Suprapubic skin (tissue), 3 donors: Measurements from ENCODE around the gene RIOK2.

Source experiments
- POLR2AphosphoS5 ChIP-seq, 3 donors: sonication (generic); formaldehyde crosslinking; IDR thresholded peaks; one replicate each; pipeline ENCODE4 v1.6.1; 2017; ENCODE audit warnings: antibody characterized with exemption in 3 of 3
- TF ChIP-seq, protein P1 (sequence below), 2 donors: fragments of 200-600 bp in 1 of 2; fragments of 450-650 bp in 1 of 2; sonication (generic) in 1 of 2; IDR thresholded peaks; one replicate each; pipeline ENCODE4 v1.5.1; 2016 to 2019; ENCODE audit warnings: antibody characterized with exemption in 2 of 2, mild to moderate bottlenecking in 1 of 2, moderate library complexity in 1 of 2

DNA sequence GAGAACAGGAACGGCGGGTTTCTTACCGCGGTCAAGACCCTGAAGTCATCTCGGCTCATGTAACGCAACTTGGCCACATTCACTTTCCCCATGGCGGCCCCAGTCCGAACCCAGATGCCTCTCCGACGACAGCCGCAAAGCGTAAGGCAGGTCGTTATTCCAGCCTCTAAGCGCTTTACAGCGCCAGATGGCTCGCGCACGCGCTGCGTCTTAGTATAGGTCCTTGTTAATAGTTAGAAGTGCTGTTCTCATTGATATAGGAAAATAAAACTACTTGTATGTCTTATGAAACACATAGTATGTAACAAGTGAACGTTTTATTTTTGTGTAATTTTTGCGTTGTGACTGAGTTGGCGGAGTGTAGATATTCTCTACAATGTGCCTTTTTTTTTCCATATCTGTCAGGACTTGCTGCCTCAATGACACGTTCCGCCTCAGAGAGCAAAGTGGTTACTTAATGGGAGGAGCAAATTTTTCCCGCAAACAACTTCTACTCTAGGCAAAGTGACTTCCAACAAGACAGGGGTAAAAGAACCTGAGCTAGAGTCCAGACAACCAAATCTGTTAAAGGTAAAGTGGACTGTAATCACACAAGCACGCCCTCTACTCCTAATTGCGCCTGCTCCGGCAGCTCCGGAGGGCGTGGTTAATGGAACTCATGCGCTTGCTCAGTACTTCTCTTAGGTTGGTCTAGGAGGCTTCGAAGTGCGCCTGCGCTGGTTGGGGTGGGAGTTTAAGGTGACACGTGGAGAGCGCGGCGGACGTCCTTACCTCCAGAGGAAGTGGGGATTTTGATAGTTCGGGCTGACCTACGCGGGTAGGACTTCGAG is at the start of gene RIOK2:
- TF ChIP-seq, protein P1, sequence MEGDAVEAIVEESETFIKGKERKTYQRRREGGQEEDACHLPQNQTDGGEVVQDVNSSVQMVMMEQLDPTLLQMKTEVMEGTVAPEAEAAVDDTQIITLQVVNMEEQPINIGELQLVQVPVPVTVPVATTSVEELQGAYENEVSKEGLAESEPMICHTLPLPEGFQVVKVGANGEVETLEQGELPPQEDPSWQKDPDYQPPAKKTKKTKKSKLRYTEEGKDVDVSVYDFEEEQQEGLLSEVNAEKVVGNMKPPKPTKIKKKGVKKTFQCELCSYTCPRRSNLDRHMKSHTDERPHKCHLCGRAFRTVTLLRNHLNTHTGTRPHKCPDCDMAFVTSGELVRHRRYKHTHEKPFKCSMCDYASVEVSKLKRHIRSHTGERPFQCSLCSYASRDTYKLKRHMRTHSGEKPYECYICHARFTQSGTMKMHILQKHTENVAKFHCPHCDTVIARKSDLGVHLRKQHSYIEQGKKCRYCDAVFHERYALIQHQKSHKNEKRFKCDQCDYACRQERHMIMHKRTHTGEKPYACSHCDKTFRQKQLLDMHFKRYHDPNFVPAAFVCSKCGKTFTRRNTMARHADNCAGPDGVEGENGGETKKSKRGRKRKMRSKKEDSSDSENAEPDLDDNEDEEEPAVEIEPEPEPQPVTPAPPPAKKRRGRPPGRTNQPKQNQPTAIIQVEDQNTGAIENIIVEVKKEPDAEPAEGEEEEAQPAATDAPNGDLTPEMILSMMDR (IDR thresholded peaks at IDR 0.05): no peak
- peak in 1 of 3 donors; percentile 39 for TF ChIP-seq POLR2AphosphoS5 (IDR thresholded peaks at IDR 0.05)
